Left lung (tissue), 10 donors: Measurements from ENCODE around the gene ANKS1B. TPM values are rescaled to one million over a fixed set of nuclear protein-coding genes. Genes with fewer than 3 reads are reported as not detected.

ENCODE experiments used
- ATAC-seq: fragments of 200-7000 bp; cut with Tn5 transposase; one replicate; pipeline ENCODE4 v1.9.1; 2020; ENCODE audit warnings: moderate library complexity
- DNase-seq, 4 donors: peaks; one replicate each; pipeline ENCODE4 v3.0.0-alpha.2; 2013 to 2020
- H3K27ac ChIP-seq, 2 donors: fragments of 200-600 bp; sonication (generic) in 1 of 2; one replicate each; pipeline versions ENCODE4 v1.5.0 to v1.8.0; 2020 to 2021
- H3K27me3 ChIP-seq, 2 donors: fragments of 200-600 bp; sonication (generic) in 1 of 2; one replicate each; pipeline versions ENCODE4 v1.5.0 to v1.8.0; 2020 to 2021
- H3K36me3 ChIP-seq, 2 donors: fragments of 200-600 bp; sonication (generic) in 1 of 2; one replicate each; pipeline versions ENCODE4 v1.5.0 to v1.8.0; 2020 to 2021
- H3K4me1 ChIP-seq, 2 donors: fragments of 200-600 bp; one replicate each; pipeline ENCODE4 v1.8.0; 2021
- H3K4me3 ChIP-seq, 2 donors: fragments of 200-600 bp; sonication (generic) in 1 of 2; one replicate each; pipeline versions ENCODE4 v1.5.0 to v1.8.0; 2020 to 2021; ENCODE audit warnings: mild to moderate bottlenecking in 1 of 2
- H3K9me3 ChIP-seq, 2 donors: fragments of 200-600 bp; sonication (generic) in 1 of 2; one replicate each; pipeline versions ENCODE4 v1.5.0 to v1.8.0; 2020 to 2021
- intact Hi-C, 2 donors: fragments of 100-400 bp; cut with DNase I; formaldehyde crosslinking; loops; one replicate each; pipeline versions ENCODE4 v1.11.2 to v1.14.2; 2022
- polyA plus RNA-seq, 6 donors: library from polyadenylated mRNA; unstranded; fragments of 120-200 nt; gene quantifications; one replicate each; pipeline ENCODE4 v1.2.1, GENCODE V29; 2013; ENCODE audit not compliant: insufficient read length in 6 of 6
- total RNA-seq, 2 donors: library from RNA; stranded (reverse); fragmentation: NEBNext Ultra II Directional; extraction: Animal tissue kit (Norgen Biotek cat#: 25700); gene quantifications; one replicate each; pipeline ENCODE4 v1.2.1, GENCODE V29; 2021
- TF ChIP-seq, protein P1 (sequence below), 2 donors: fragments of 200-600 bp; sonication (generic) in 1 of 2; IDR thresholded peaks; one replicate each; pipeline versions ENCODE4 v1.5.0 to v1.8.0; 2021; ENCODE audit warnings: antibody characterized with exemption in 2 of 2
- donor health status: DM: no; HTN: yes; CAD: no.
- donor health status: DM: no; HTN: no; CAD: no.

ANKS1B gene
- total and polyA plus RNA-seq, 8 donors = 4.9 to 31.8 (median 14.9) TPM

DNA sequence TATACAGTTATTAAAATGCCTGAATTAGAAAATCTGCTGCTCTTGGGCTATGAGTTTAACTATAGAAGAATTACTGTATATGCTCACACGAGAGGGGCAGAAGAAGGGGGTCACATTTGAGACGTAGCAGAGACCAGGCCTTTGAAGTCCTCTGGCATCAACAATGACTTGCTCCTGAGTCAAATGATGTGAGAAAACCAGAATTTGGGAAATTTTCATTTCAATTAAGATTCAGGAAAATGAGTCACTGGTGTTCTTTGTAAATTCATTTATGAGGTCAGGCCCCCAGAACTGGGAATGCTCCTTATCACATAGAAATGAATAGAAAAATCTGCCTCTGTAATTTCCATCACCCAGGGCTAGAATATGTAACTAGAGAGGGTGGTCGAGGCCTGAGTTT is 1246.7 kb downstream of the ANKS1B start:
- DNase-seq = no peak
- peaks cover 0 to 18% of the 10 kb centered on the region in 2 donors for H3K27me3 ChIP-seq
- peaks cover 0 to 5% of the 10 kb centered on the region in 2 donors for H3K4me1 ChIP-seq
- H3K36me3 ChIP-seq = peaks cover 0 to 38% of the 10 kb centered on the region in 2 donors
- intact Hi-C loops = no loop called here
- TF ChIP-seq, protein P1, sequence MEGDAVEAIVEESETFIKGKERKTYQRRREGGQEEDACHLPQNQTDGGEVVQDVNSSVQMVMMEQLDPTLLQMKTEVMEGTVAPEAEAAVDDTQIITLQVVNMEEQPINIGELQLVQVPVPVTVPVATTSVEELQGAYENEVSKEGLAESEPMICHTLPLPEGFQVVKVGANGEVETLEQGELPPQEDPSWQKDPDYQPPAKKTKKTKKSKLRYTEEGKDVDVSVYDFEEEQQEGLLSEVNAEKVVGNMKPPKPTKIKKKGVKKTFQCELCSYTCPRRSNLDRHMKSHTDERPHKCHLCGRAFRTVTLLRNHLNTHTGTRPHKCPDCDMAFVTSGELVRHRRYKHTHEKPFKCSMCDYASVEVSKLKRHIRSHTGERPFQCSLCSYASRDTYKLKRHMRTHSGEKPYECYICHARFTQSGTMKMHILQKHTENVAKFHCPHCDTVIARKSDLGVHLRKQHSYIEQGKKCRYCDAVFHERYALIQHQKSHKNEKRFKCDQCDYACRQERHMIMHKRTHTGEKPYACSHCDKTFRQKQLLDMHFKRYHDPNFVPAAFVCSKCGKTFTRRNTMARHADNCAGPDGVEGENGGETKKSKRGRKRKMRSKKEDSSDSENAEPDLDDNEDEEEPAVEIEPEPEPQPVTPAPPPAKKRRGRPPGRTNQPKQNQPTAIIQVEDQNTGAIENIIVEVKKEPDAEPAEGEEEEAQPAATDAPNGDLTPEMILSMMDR (IDR thresholded peaks at IDR 0.05) = no peak
- no peak for ATAC-seq
- H3K4me3 ChIP-seq = no peak overlapping the region
- H3K27ac ChIP-seq = no peak overlapping the region
- peaks cover 0 to 3% of the 10 kb centered on the region in 2 donors for H3K9me3 ChIP-seq

DNA sequence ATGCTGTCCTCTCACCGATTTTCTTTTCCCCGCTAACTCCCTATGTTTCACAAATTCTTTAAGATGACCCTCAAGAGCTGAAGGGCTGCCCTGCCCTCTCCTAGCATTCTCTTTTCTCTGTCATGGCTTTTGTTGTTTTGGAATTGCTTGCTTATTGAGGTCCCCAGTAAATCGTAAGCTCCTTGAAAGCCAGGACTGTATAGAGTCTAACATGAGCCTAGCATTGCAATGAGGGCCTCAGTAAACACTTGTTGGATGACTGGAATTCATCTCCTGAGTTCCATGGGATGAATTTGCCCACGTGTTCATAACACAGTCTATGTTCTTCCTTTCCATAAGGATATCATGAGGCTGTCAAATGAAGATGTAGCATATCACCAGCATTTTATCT is 1247.4 kb downstream of the ANKS1B start:
- H3K9me3 ChIP-seq = peaks cover 0 to 3% of the 10 kb centered on the region in 2 donors
- H3K4me3 ChIP-seq = no peak overlapping the region
- TF ChIP-seq, protein P1 (IDR thresholded peaks at IDR 0.05) = no peak
- intact Hi-C loops = no loop called here
- peaks cover 0 to 11% of the 10 kb centered on the region in 2 donors for H3K27me3 ChIP-seq
- ATAC-seq = no peak
- no peak overlapping the region for H3K27ac ChIP-seq
- peaks cover 0 to 45% of the 10 kb centered on the region in 2 donors for H3K36me3 ChIP-seq
- H3K4me1 ChIP-seq = peaks cover 0 to 5% of the 10 kb centered on the region in 2 donors
- DNase-seq = no peak

DNA sequence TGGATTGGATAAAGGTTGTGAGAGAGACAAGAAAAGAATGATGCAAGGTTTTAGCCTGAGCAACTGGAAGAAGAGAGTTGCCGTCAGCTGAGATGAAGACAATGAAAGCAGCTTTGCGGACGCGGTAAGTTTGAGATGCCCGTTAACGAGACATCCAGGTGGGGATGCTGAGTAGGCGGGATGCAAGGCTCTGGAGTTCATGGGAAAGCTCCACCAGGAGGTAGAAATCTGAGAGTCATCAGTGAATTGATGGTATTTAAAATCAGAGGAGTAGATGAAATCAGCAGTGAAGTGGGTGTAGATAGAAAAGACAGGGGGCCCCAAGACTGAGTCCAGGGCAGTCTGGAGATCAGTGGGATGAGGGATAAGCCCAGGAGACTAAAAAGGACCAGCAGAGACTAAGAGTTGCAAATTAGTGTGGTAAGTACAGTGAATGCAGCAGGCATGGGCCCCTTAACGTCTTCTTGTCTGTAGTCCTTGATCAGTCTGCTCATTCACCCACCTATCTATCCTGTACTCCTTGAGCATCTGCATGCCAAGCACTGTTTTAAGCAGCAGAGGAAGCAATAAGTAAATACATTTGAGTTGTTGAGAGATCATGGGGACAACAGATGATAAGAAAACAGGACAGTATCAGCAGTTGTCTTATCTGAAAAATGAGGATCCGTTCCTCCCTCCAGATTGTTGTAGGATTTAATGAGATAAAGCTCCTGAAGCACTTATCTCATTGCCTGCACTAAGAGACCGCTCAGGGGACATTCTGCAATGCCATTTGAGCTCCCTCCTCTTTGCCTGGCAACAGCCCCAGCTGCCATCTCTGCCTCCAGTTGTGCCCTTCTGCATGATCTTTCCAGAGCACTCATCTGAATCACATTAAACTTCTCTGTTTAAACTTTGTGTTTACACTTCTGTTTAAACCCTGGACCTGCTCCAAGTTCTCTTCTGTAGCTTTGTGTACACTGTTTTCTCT is 1248.1 kb downstream of the ANKS1B start:
- H3K4me1 ChIP-seq = peaks cover 0 to 5% of the 10 kb centered on the region in 2 donors

DNA sequence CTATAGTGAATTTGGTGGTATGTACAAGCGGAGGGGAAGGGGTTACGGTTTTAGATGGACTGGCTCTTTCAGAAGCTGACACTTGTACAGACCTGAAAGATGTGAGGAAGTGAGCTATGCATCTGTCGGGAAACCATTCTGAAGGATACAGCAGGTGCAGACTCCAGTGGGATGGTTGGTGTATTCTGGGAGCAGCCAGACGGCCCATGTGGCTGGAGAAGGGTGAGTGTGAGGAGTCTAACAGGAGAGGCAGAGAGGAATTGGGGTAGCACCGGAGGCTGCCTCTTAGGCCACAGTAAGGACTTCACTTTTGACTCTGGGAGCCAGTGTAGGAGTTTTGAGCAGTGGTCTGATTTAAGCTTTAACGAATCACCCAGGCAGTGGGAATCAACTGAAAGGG is 1248.9 kb downstream of the ANKS1B start:
- Histone ChIP-seq H3K27ac (no peak overlapping the region), H3K4me3 (no peak overlapping the region), H3K27me3 (peaks cover 0 to 2% of the 10 kb centered on the region in 2 donors), H3K9me3 (peaks cover 0 to 3% of the 10 kb centered on the region in 2 donors), H3K4me1 (peaks cover 0 to 5% of the 10 kb centered on the region in 2 donors), H3K36me3 (peaks cover 0 to 60% of the 10 kb centered on the region in 2 donors)
- intact Hi-C loops = no loop called here
- DNase-seq = no peak
- TF ChIP-seq, protein P1 (IDR thresholded peaks at IDR 0.05) = no peak
- ATAC-seq = no peak

More for the DNA sequence above, 1248.1 kb downstream of the ANKS1B start:
- TF ChIP-seq, protein P1 (IDR thresholded peaks at IDR 0.05) = no peak
- intact Hi-C loops = no loop called here
- peaks cover 0 to 3% of the 10 kb centered on the region in 2 donors for H3K9me3 ChIP-seq
- no peak overlapping the region for H3K27ac ChIP-seq
- no peak overlapping the region for H3K4me3 ChIP-seq
- peaks cover 0 to 52% of the 10 kb centered on the region in 2 donors for H3K36me3 ChIP-seq
- H3K27me3 ChIP-seq = peaks cover 0 to 10% of the 10 kb centered on the region in 2 donors
- ATAC-seq = peak; percentile 52
- peak in 1 of 4 donors; percentile 35 for DNase-seq

DNA sequence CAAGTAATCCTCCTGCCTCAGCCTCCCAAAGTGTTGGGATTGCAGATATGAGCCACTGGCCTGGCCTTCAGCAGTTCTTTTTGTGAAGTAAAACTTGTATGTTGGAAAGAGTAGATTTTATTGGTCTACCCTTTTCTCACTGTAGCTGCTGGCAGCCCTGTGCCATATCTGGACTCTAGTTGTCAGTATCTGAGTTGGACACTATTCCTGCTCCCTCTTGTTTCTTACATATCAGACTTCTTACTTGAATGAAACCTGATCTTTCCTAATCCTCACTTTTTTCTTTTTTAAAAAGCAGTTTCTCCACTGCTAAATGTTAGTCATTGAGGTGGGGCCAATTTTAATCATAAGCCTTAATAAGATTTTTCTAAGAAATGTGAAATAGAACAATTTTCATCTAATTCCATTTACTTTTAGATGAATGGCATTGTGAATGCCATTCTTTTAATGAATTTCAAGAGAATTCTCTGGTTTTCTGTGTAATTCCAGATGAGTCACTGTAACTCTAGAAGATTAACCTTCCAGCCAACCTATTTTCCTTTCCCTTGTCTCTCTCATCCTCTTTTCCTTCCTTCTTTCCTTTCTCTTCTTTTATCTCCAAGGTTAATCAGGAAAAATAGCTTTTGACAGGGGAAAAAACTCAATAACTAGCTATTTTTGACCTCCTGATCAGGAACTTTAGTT is 1250.9 kb downstream of the ANKS1B start:
- DNase-seq (no peak), ATAC-seq (no peak)
- no peak overlapping the region for H3K4me3 ChIP-seq
- H3K4me1 ChIP-seq = peaks cover 0 to 5% of the 10 kb centered on the region in 2 donors
- H3K36me3 ChIP-seq = peaks cover 0 to 80% of the 10 kb centered on the region in 2 donors
- TF ChIP-seq, protein P1 (IDR thresholded peaks at IDR 0.05) = no peak
- no peaks in the 10 kb centered on the region for H3K9me3 ChIP-seq
- no peak overlapping the region for H3K27ac ChIP-seq
- intact Hi-C loops = no loop called here
- no peaks in the 10 kb centered on the region for H3K27me3 ChIP-seq
